K562 (cell line): Measurements from ENCODE around the gene HVCN1. TPM values are rescaled to one million over a fixed set of nuclear protein-coding genes. Genes with fewer than 3 reads are reported as not detected.
A peak's percentile ranks its signal among the peaks of the same experiment; 100 is the strongest.

Experiments
- ATAC-seq: fragments of 200-7000 bp; cut with Tn5 transposase; 3 replicates; pipeline ENCODE4 v1.9.1; 2020; ENCODE audit warnings: moderate library complexity
- BruUV-seq: library from RNA; stranded (reverse); fragments of 400-500 nt; replicated peaks from 2 replicates; lab custom pipeline; 2021; lab: Mats Ljungman, UMichigan
- CTCF ChIA-PET: fragments of 300-600 bp; formaldehyde crosslinking; extraction: SDS; loops from one replicate; lab custom pipeline; 2021; ENCODE audit warnings: low intra/inter-chr PET ratio; lab: Yijun Ruan, JAX
- POLR2A ChIA-PET: fragments of 300-600, 350-650 bp; sonication (Branson Sonifier 250); formaldehyde crosslinking; extraction: SDS; loops from one replicate; lab custom pipeline; 2021; ENCODE audit warnings: antibody characterized with exemption, inconsistent platforms; lab: Yijun Ruan, JAX
- DNase-seq, 4 experiments: peaks; one replicate each; pipeline versions ENCODE4 v3.0.0 to v3.0.0-alpha.2; 2011 to 2018; ENCODE audit warnings: low spot score in 3 of 4, mixed read lengths in 3 of 4; ENCODE audit errors: extremely low read depth in 1 of 4
- FAIRE-seq: peaks from 2 replicates; lab custom pipeline; 2011; peaks lifted over from hg19 to GRCh38; lab: Jason Lieb, UNC
- H2AFZ ChIP-seq: 2 replicates; pipeline ENCODE4 v1.6.0; 2011; ENCODE audit warnings: low read depth, low read length, control low read depth, inconsistent platforms
- H3K27ac ChIP-seq: fragments of 200-600 bp; 3 replicates; pipeline ENCODE4 v1.8.0; 2011; ENCODE audit warnings: low read depth, mild to moderate bottlenecking, control low read depth, inconsistent platforms, low read length, moderate library complexity, mixed read lengths; ENCODE audit errors: extremely low read depth
- H3K27me3 ChIP-seq, 2 experiments: fragments of 300-600 bp in 1 of 2; 2 replicates in 1 of 2; 3 replicates in 1 of 2; pipeline versions ENCODE4 v1.6.0 to v1.8.0; 2011; ENCODE audit warnings: inconsistent platforms in 2 of 2, low read length in 2 of 2, mild to moderate bottlenecking in 1 of 2, mixed read lengths in 1 of 2, moderate library complexity in 1 of 2; ENCODE audit not compliant: control insufficient read depth in 2 of 2, insufficient read depth in 2 of 2
- H3K36me3 ChIP-seq: fragments of 300-600 bp; 3 replicates; pipeline ENCODE4 v1.8.0; 2011; ENCODE audit warnings: mild to moderate bottlenecking, low read length, inconsistent platforms; ENCODE audit not compliant: control insufficient read depth, insufficient read depth
- H3K4me1 ChIP-seq, 2 experiments: fragments of 200-600 bp in 1 of 2; replicated peaks in 1 of 2; 2 replicates in 1 of 2; 3 replicates in 1 of 2; pipeline versions ENCODE4 v1.5.1 to v1.8.0; 2011; ENCODE audit warnings: inconsistent platforms in 2 of 2, low read length in 2 of 2, mild to moderate bottlenecking in 1 of 2, mixed read lengths in 1 of 2, moderate library complexity in 1 of 2; ENCODE audit not compliant: control insufficient read depth in 2 of 2, insufficient read depth in 2 of 2
- H3K4me2 ChIP-seq: 2 replicates; pipeline ENCODE4 v1.6.1; 2011; ENCODE audit warnings: low read length, control low read depth, inconsistent platforms, mixed read lengths; ENCODE audit not compliant: insufficient read depth
- H3K4me3 ChIP-seq: fragments of 200-600 bp; sonication (generic), shearing (Covaris generic); 2 replicates; pipeline ENCODE4 v1.5.1; 2016; ENCODE audit warnings: control low read depth, inconsistent platforms
- H3K79me2 ChIP-seq: fragments of 200-600 bp; 3 replicates; pipeline ENCODE4 v1.8.0; 2011; ENCODE audit warnings: low read length, inconsistent platforms; ENCODE audit not compliant: control insufficient read depth, insufficient read depth
- H3K9ac ChIP-seq, 2 experiments: 2 replicates each; pipeline versions ENCODE4 v1.6.0 to v1.6.1; 2011; ENCODE audit warnings: low read depth in 2 of 2, low read length in 2 of 2, control low read depth in 1 of 2, inconsistent platforms in 1 of 2, mild to moderate bottlenecking in 1 of 2, mixed read lengths in 1 of 2; ENCODE audit not compliant: insufficient read depth in 1 of 2
- H3K9me1 ChIP-seq: one replicate; pipeline ENCODE4 v1.6.0; 2011; ENCODE audit warnings: inconsistent platforms, mild to moderate bottlenecking, low read length, moderate library complexity; ENCODE audit not compliant: control insufficient read depth, insufficient read depth
- H3K9me3 ChIP-seq: replicated peaks from 2 replicates; pipeline ENCODE4 v1.5.1; 2011; ENCODE audit warnings: low read depth, low read length, inconsistent platforms; ENCODE audit not compliant: control insufficient read depth, insufficient read depth
- H4K20me1 ChIP-seq: replicated peaks from 2 replicates; pipeline ENCODE4 v1.6.1; 2011; ENCODE audit warnings: low read length, inconsistent platforms, mixed read lengths; ENCODE audit not compliant: control insufficient read depth, insufficient read depth
- CEBPB ChIP-seq: fragments of 450-650 bp; IDR thresholded peaks from 2 replicates; pipeline ENCODE4 v1.6.1; 2016; ENCODE audit warnings: missing genetic modification characterization, missing compliant biosample characterization
- CHD2 ChIP-seq: IDR thresholded peaks from 2 replicates; pipeline ENCODE4 v1.6.1; 2011; ENCODE audit warnings: low read depth, low read length
- COPS2 ChIP-seq: fragments of 450-650 bp; conservative IDR thresholded peaks from 2 replicates; pipeline ENCODE4 v1.6.1; 2016; ENCODE audit warnings: mild to moderate bottlenecking, moderate library complexity
- CREB1 ChIP-seq, 2 experiments: sonication (generic) in 1 of 2; formaldehyde crosslinking in 1 of 2; IDR thresholded peaks; 2 replicates each; pipeline versions ENCODE4 v1.6.1 to v1.8.0; 2012 to 2022; ENCODE audit warnings: inconsistent platforms in 1 of 2, mild to moderate bottlenecking in 1 of 2, missing genetic modification reagents in 1 of 2, moderate library complexity in 1 of 2
- CREM ChIP-seq: IDR thresholded peaks from 2 replicates; pipeline ENCODE4 v1.6.1; 2014; ENCODE audit warnings: antibody characterized with exemption, low read depth
- DDX20 ChIP-seq: fragments of 450-650 bp; IDR thresholded peaks from 2 replicates; pipeline ENCODE4 v1.6.1; 2016; ENCODE audit warnings: missing genetic modification characterization, low read depth, mild to moderate bottlenecking, missing compliant biosample characterization, moderate library complexity
- ETS1 ChIP-seq: conservative IDR thresholded peaks from 2 replicates; pipeline ENCODE4 v1.6.1; 2011; ENCODE audit warnings: low read depth, mild to moderate bottlenecking, low read length; ENCODE audit not compliant: control insufficient read depth
- HDAC1 ChIP-seq, 2 experiments: fragments of 450-650 bp; IDR thresholded peaks; 2 replicates each; pipeline ENCODE4 v1.6.1; 2016 to 2017; ENCODE audit warnings: inconsistent platforms in 1 of 2, mild to moderate bottlenecking in 1 of 2, moderate library complexity in 1 of 2
- MNT ChIP-seq, 2 experiments: fragments of 450-650 bp; conservative IDR thresholded peaks; 2 replicates each; pipeline ENCODE4 v1.6.1; 2017; ENCODE audit warnings: mild to moderate bottlenecking in 2 of 2, moderate library complexity in 2 of 2
- NEUROD1 ChIP-seq: fragments of 150-350 bp; IDR thresholded peaks from 2 replicates; pipeline ENCODE4 v1.6.1; 2014; ENCODE audit warnings: borderline replicate concordance, low read length, low read depth; ENCODE audit not compliant: partially characterized antibody
- PKNOX1 ChIP-seq: fragments of 450-650 bp; IDR thresholded peaks from 2 replicates; pipeline ENCODE4 v1.6.1; 2016
- RBM15 ChIP-seq: fragments of 200-400 bp; formaldehyde crosslinking; IDR thresholded peaks from 2 replicates; pipeline ENCODE4 v1.6.1; 2018; ENCODE audit warnings: mild to moderate bottlenecking, low read length, moderate library complexity; ENCODE audit not compliant: insufficient read depth
- SP1 ChIP-seq: sonication (generic); formaldehyde crosslinking; IDR thresholded peaks from 2 replicates; pipeline ENCODE4 v1.8.1; 2022; ENCODE audit warnings: mild to moderate bottlenecking, missing genetic modification reagents
- ZNF263 ChIP-seq: sonication (generic); formaldehyde crosslinking; IDR thresholded peaks from 2 replicates; pipeline ENCODE4 v1.8.0; 2022; ENCODE audit warnings: mild to moderate bottlenecking, missing genetic modification reagents, borderline replicate concordance
- ZNF282 ChIP-seq: sonication (generic); formaldehyde crosslinking; IDR thresholded peaks from 2 replicates; pipeline ENCODE4 v1.8.1; 2023; ENCODE audit warnings: missing genetic modification reagents
- WGBS: fragments of 100-300 bp; shearing (Covaris generic); methylation state at CpG from one replicate; pipeline ENCODE4 v1.1.6; 2016; ENCODE audit warnings: low coverage, mixed read lengths; ENCODE audit not compliant: insufficient coverage; ENCODE audit errors: missing lambda C conversion rate; 5-methylcytosine and 5-hydroxymethylcytosine counted together
- in situ Hi-C: fragments of 300-500 bp; cut with MboI; formaldehyde crosslinking; loops from 4 replicates; pipeline ENCODE4 v1.15.0; 2018; ENCODE audit warnings: inconsistent platforms, mixed read lengths
- intact Hi-C: fragments of 100-400 bp; cut with micrococcal nuclease; formaldehyde crosslinking; loops from 2 replicates; pipeline ENCODE4 v1.14.2; 2022
- polyA plus RNA-seq, 8 experiments: library from polyadenylated mRNA; depleted of rRNA in 4 of 8; stranded (reverse) in 5 of 8; unstranded in 3 of 8; fragments of >200 nt; fragmentation: Nextera tagmentation in 2 of 8; fragmentation: Illumina TruSeq in 1 of 8; extraction: Ambion mirVana in 2 of 8; extraction: Trizol in 1 of 8; gene quantifications; 2 replicates each; pipeline versions ENCODE4 v1.2.1 to v1.2.3, GENCODE V29; 2011 to 2014; ENCODE audit warnings: inconsistent platforms in 1 of 8, missing spikeins in 1 of 8
- total RNA-seq, 7 experiments: library from RNA; depleted of rRNA in 6 of 7; stranded (reverse); fragments of >200 nt in 6 of 7; fragmentation: Illumina TruSeq in 2 of 7; extraction: Trizol in 2 of 7; gene quantifications; 2 replicates each; pipeline versions ENCODE4 v1.2.1 to v1.2.3, GENCODE V29; 2011 to 2021; ENCODE audit warnings: low replicate concordance in 1 of 7

Gene HVCN1
- total and polyA plus RNA-seq, 9 of the 15 experiments (the other 6 are each of a cell fraction or from before 2014, with no cell fraction given), result 0.21 to 1.4 (median 0.74) TPM

GRCh38 chr12:110613771-110614684 lies 74.9 kb downstream of the HVCN1 start, which contains the start of gene TCTN1:
Gene TCTN1, plus strand, starts transcription at chr12:110614129. Its CDS starts 54 bp downstream, at chr12:110614183.
- Histone ChIP-seq H2AFZ (peak within 1 kb of the TSS; percentile 92), H3K9me3 (no peaks in the 10 kb centered on the region), H3K27me3 (no peaks in the 10 kb centered on the region), H3K79me2 (no peaks in the 10 kb centered on the region), H3K9me1 (no peaks in the 10 kb centered on the region), H3K4me3 (peak within 1 kb of the TSS; percentile 49), H4K20me1 (no peaks in the 10 kb centered on the region), H3K36me3 (no peaks in the 10 kb centered on the region), H3K4me2 (peak within 1 kb of the TSS; percentile 80), H3K9ac (peak within 1 kb of the TSS; percentile 51 to 90), H3K4me1 (peaks cover 3 to 14% of the 10 kb centered on the region in 2 experiments; a peak in 4 of 5 replicates), H3K27ac (peak within 1 kb of the TSS; percentile 11; the same call in 2 of the 3 replicates)
- peak; percentile 96 to 98 (median 98) for DNase-seq
- ChIA-PET POLR2A (interaction anchor here (0.5 to 1.8 kb wide), 6 partner anchors 9 to 145 kb away, joined by 3 to 8 read pairs (median 4); partner anchors contain the start of genes FAM216A and GPN3), CTCF (interaction anchor here (1.1 kb wide), 1 partner anchor 14 kb away, joined by 3 read pairs; no protein-coding TSS in a partner anchor)
- peak; percentile 99 for ATAC-seq
- peak; percentile 95 for FAIRE-seq
- 1% methylated on average over 50 of the region's 60 CpGs for WGBS
- intact Hi-C loops (no loop called here), in situ Hi-C loops (loop anchor here (10.0 kb wide), 1 partner anchor 211 kb away; no protein-coding TSS in a partner anchor)
- TSS peak; percentile 75 for BruUV-seq
- TF ChIP-seq ZNF282 (CRISPR knock-in tag) (no peak), DDX20 (no peak), SP1 (CRISPR knock-in tag) (peak; percentile 73), ETS1 (peak; percentile 54; the same call in 1 of the 2 replicates), PKNOX1 (peak; percentile 92), CREB1 (IDR thresholded peaks at IDR 0.05) (0 out of 2 replicates have a peak, but pooled peaks have one; percentile 7), CREB1 (CRISPR knock-in tag; IDR thresholded peaks at IDR 0.05) (no peak), CEBPB (no peak), CREM (0 out of 2 replicates have a peak, but pooled peaks have one; percentile 33), NEUROD1 (peak; percentile 64), RBM15 (no peak), COPS2 (no peak), HDAC1 (IDR thresholded peaks at IDR 0.05) (peak in 1 of 2 experiments; percentile 89; a peak in 2 of 4 replicates), MNT (conservative IDR thresholded peaks at IDR 0.05) (peak in 1 of 2 experiments; percentile 77; a peak in 2 of 4 replicates), CHD2 (peak; percentile 93), ZNF263 (0 out of 2 replicates have a peak, but pooled peaks have one; percentile 69)
